Measurements from ENCODE around the gene RETREG1.

DNA sequence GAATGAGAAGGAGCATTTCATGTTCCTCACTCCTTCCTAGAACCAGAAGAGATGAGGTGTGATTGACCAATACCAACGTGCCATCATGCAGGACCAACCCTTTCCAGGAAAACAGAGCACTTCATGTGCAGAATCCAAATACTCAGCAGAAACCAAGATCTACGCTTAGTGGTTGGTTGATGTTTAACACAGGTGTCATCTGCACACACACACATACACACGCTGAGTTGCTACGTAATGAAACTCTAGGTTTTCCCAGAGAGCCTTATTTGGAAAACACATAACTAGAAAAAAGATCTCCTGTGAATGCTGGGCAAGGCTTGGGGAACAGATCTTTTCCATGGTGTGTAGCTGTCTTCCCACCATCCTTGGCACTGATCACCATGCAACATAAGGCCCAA is 130.1 kb downstream of the RETREG1 start:
- TF ChIP-seq, protein P1, sequence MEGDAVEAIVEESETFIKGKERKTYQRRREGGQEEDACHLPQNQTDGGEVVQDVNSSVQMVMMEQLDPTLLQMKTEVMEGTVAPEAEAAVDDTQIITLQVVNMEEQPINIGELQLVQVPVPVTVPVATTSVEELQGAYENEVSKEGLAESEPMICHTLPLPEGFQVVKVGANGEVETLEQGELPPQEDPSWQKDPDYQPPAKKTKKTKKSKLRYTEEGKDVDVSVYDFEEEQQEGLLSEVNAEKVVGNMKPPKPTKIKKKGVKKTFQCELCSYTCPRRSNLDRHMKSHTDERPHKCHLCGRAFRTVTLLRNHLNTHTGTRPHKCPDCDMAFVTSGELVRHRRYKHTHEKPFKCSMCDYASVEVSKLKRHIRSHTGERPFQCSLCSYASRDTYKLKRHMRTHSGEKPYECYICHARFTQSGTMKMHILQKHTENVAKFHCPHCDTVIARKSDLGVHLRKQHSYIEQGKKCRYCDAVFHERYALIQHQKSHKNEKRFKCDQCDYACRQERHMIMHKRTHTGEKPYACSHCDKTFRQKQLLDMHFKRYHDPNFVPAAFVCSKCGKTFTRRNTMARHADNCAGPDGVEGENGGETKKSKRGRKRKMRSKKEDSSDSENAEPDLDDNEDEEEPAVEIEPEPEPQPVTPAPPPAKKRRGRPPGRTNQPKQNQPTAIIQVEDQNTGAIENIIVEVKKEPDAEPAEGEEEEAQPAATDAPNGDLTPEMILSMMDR (IDR thresholded peaks at IDR 0.05) = no peak
- TF ChIP-seq POLR2A (IDR thresholded peaks at IDR 0.05) = no peak

All from lower leg skin (tissue), 3 donors.